NCI-H526 treated with DMSO at 0.1 percent for 48 hours (cell line): ENCODE results near the gene SGMS1.
"Not testable (repeated sequence)": the region's sequence is repeated elsewhere in the genome, so short reads cannot be mapped to it uniquely, and the experiment has no call there.

Experiments
- DNase-seq: peaks from one replicate; lab custom pipeline; 2025; lab: John Stamatoyannopoulos, UW

The SGMS1 gene

GRCh38 chr10:50508315-50509051 is 115.3 kb downstream of the SGMS1 start:
- DNase-seq = peak; percentile 67

- no peak for DNase-seq
Measured at GRCh38 chr10:50506861-50507573, 116.7 kb downstream of the SGMS1 start.

GRCh38 chr10:50504389-50504788 is 119.4 kb downstream of the SGMS1 start:
- DNase-seq = no peak

- no peak for DNase-seq
Measured at GRCh38 chr10:50503661-50504320, 120.0 kb downstream of the SGMS1 start.

- not testable (repeated sequence) for DNase-seq
Measured at GRCh38 chr10:50503156-50503555, 120.6 kb downstream of the SGMS1 start.

GRCh38 chr10:50501924-50502452 is 121.8 kb downstream of the SGMS1 start:
- DNase-seq = no peak

GRCh38 chr10:50501478-50501877 is 122.3 kb downstream of the SGMS1 start:
- DNase-seq = no peak

GRCh38 chr10:50498465-50498864 is 125.3 kb downstream of the SGMS1 start:
- no peak for DNase-seq

- DNase-seq = no peak
Measured at GRCh38 chr10:50497758-50498157, 126.0 kb downstream of the SGMS1 start.

- DNase-seq = no peak
Measured at GRCh38 chr10:50496228-50496627, 127.5 kb downstream of the SGMS1 start.

- no peak for DNase-seq
Measured at GRCh38 chr10:50490241-50490640, 133.5 kb downstream of the SGMS1 start.

- not testable (repeated sequence) for DNase-seq
Measured at GRCh38 chr10:50484550-50484949, 139.2 kb downstream of the SGMS1 start.

- no peak for DNase-seq
Measured at GRCh38 chr10:50480054-50481007, 143.4 kb downstream of the SGMS1 start.

GRCh38 chr10:50477287-50478203 is 146.2 kb downstream of the SGMS1 start:
- DNase-seq = no peak

- no peak for DNase-seq
Measured at GRCh38 chr10:50473756-50474155, 150.0 kb downstream of the SGMS1 start.

GRCh38 chr10:50472914-50473313 is 150.8 kb downstream of the SGMS1 start:
- DNase-seq = no peak

GRCh38 chr10:50471583-50471975 is 152.2 kb downstream of the SGMS1 start:
- no peak for DNase-seq

GRCh38 chr10:50470798-50471582 is 152.8 kb downstream of the SGMS1 start:
- DNase-seq = peak; percentile 80

GRCh38 chr10:50470345-50470744 is 153.4 kb downstream of the SGMS1 start:
- peak; percentile 64 for DNase-seq

- no peak for DNase-seq
Measured at GRCh38 chr10:50469778-50470193, 154.0 kb downstream of the SGMS1 start.
